H9 (cell line): ENCODE measurements around the gene OR52E4. TPM values are rescaled to one million over a fixed set of nuclear protein-coding genes. Genes with fewer than 3 reads are reported as not detected.

ENCODE experiments used
- DNase-seq: peaks from one replicate; pipeline ENCODE4 v3.0.0-alpha.2; 2017
- H2AFZ ChIP-seq: one replicate; pipeline ENCODE4 v1.6.1; 2013; ENCODE audit warnings: mild to moderate bottlenecking, low read length, control low read depth, moderate library complexity
- H2AK5ac ChIP-seq: 2 replicates; pipeline ENCODE4 v1.6.1; 2013; ENCODE audit warnings: low read length, control low read depth, mixed read lengths; ENCODE audit not compliant: insufficient read length
- H2BK120ac ChIP-seq: one replicate; pipeline ENCODE4 v1.6.1; 2013; ENCODE audit warnings: low read depth, mild to moderate bottlenecking, low read length, control low read depth, inconsistent platforms; ENCODE audit not compliant: poor library complexity, severe bottlenecking
- H2BK12ac ChIP-seq: 2 replicates; pipeline ENCODE4 v1.6.1; 2013; ENCODE audit warnings: low read length, control low read depth, mixed read lengths, low read depth; ENCODE audit not compliant: insufficient read length
- H2BK15ac ChIP-seq: 2 replicates; pipeline ENCODE4 v1.6.1; 2013; ENCODE audit warnings: low read depth, low read length, control low read depth
- H2BK20ac ChIP-seq: one replicate; pipeline ENCODE4 v1.6.1; 2013; ENCODE audit warnings: low read depth, mild to moderate bottlenecking, low read length, control low read depth, inconsistent platforms; ENCODE audit not compliant: poor library complexity, severe bottlenecking
- H2BK5ac ChIP-seq: 2 replicates; pipeline ENCODE4 v1.6.1; 2013; ENCODE audit warnings: low read length, control low read depth, mixed read lengths; ENCODE audit not compliant: insufficient read length
- H3K14ac ChIP-seq: 2 replicates; pipeline ENCODE4 v1.6.1; 2013; ENCODE audit warnings: low read length, control low read depth; ENCODE audit not compliant: insufficient read depth
- H3K18ac ChIP-seq: 2 replicates; pipeline ENCODE4 v1.6.1; 2013; ENCODE audit warnings: low read depth, mild to moderate bottlenecking, mixed read lengths, low read length, control low read depth; ENCODE audit not compliant: insufficient read length
- H3K23ac ChIP-seq: 2 replicates; pipeline ENCODE4 v1.6.1; 2013; ENCODE audit warnings: low read length, control low read depth, mixed read lengths, low read depth; ENCODE audit not compliant: insufficient read length
- H3K23me2 ChIP-seq: 2 replicates; pipeline ENCODE4 v1.6.1; 2013; ENCODE audit warnings: low read depth, mild to moderate bottlenecking, mixed read lengths, low read length, control low read depth; ENCODE audit not compliant: insufficient read length, poor library complexity, severe bottlenecking
- H3K27ac ChIP-seq: 2 replicates; pipeline ENCODE4 v1.5.1; 2013; ENCODE audit warnings: low read length, control low read depth, mixed read lengths, low read depth; ENCODE audit not compliant: insufficient read length
- H3K27me3 ChIP-seq: 2 replicates; pipeline ENCODE4 v1.6.1; 2013; ENCODE audit warnings: low read length, control low read depth, inconsistent platforms; ENCODE audit not compliant: insufficient read depth
- H3K4ac ChIP-seq: 2 replicates; pipeline ENCODE4 v1.6.1; 2013; ENCODE audit warnings: low read depth, mild to moderate bottlenecking, control low read depth, inconsistent platforms, low read length, moderate library complexity
- H3K4me1 ChIP-seq: 2 replicates; pipeline ENCODE4 v1.6.1; 2013; ENCODE audit warnings: low read length, control low read depth, inconsistent platforms; ENCODE audit not compliant: insufficient read depth
- H3K4me2 ChIP-seq: 2 replicates; pipeline ENCODE4 v1.6.1; 2013; ENCODE audit warnings: low read length, control low read depth, mixed read lengths; ENCODE audit not compliant: insufficient read length, insufficient read depth
- H3K56ac ChIP-seq: 2 replicates; pipeline ENCODE4 v1.6.1; 2013; ENCODE audit warnings: low read depth, mild to moderate bottlenecking, mixed read lengths, low read length, control low read depth; ENCODE audit not compliant: insufficient read length
- H3K79me1 ChIP-seq: 2 replicates; pipeline ENCODE4 v1.6.1; 2013; ENCODE audit warnings: low read depth, mild to moderate bottlenecking, moderate library complexity, low read length, control low read depth, inconsistent platforms; ENCODE audit not compliant: insufficient read depth, poor library complexity, severe bottlenecking
- H3K79me2 ChIP-seq: 2 replicates; pipeline ENCODE4 v1.6.1; 2013; ENCODE audit warnings: low read length, control low read depth, inconsistent platforms; ENCODE audit not compliant: insufficient read depth
- H3K9ac ChIP-seq: 2 replicates; pipeline ENCODE4 v1.6.1; 2013; ENCODE audit warnings: low read length, control low read depth, mixed read lengths; ENCODE audit not compliant: insufficient read length; ENCODE audit errors: extremely low read depth
- H3K9me3 ChIP-seq: one replicate; pipeline ENCODE4 v1.6.1; 2013; ENCODE audit warnings: low read depth, low read length, inconsistent platforms; ENCODE audit not compliant: control insufficient read depth
- H3T11ph ChIP-seq: one replicate; pipeline ENCODE4 v1.6.1; 2013; ENCODE audit warnings: mild to moderate bottlenecking, low read length, control low read depth, inconsistent platforms
- H4K20me1 ChIP-seq: one replicate; pipeline ENCODE4 v1.6.1; 2013; ENCODE audit not compliant: control insufficient read depth, insufficient read length, insufficient read depth
- H4K5ac ChIP-seq: 2 replicates; pipeline ENCODE4 v1.6.1; 2013; ENCODE audit warnings: low read depth, mild to moderate bottlenecking, mixed read lengths, low read length, control low read depth; ENCODE audit not compliant: insufficient read length
- H4K8ac ChIP-seq: replicated peaks from 2 replicates; pipeline ENCODE4 v1.6.1; 2013; ENCODE audit warnings: low read length, control low read depth, mixed read lengths, low read depth; ENCODE audit not compliant: insufficient read length
- H4K91ac ChIP-seq: 2 replicates; pipeline ENCODE4 v1.6.1; 2013; ENCODE audit warnings: low read depth, mild to moderate bottlenecking, moderate library complexity, mixed read lengths, low read length, control low read depth; ENCODE audit not compliant: insufficient read length
- H3K27ac Mint-ChIP-seq, 3 experiments: 2 replicates in 2 of 3; 3 replicates in 1 of 3; pipeline ENCODE4 v1.8.0; 2020 to 2021; ENCODE audit warnings: mixed read lengths in 3 of 3, mild to moderate bottlenecking in 1 of 3, moderate library complexity in 1 of 3
- H3K27me3 Mint-ChIP-seq: 2 replicates; pipeline ENCODE4 v1.8.0; 2021; ENCODE audit warnings: low read depth, mild to moderate bottlenecking, moderate library complexity, mixed read lengths
- H3K36me3 Mint-ChIP-seq, 3 experiments: 2 replicates in 2 of 3; 3 replicates in 1 of 3; pipeline ENCODE4 v1.8.0; 2020 to 2021; ENCODE audit warnings: low read depth in 3 of 3, mixed read lengths in 3 of 3; ENCODE audit not compliant: insufficient read depth in 1 of 3
- H3K4me1 Mint-ChIP-seq, 2 experiments: 2 replicates each; pipeline ENCODE4 v1.8.0; 2020; ENCODE audit warnings: mixed read lengths in 2 of 2
- H3K4me3 Mint-ChIP-seq, 2 experiments: 2 replicates in 1 of 2; 3 replicates in 1 of 2; pipeline ENCODE4 v1.8.0; 2020 to 2021; ENCODE audit warnings: mild to moderate bottlenecking in 2 of 2, mixed read lengths in 2 of 2, moderate library complexity in 1 of 2
- H3K9me3 Mint-ChIP-seq, 2 experiments: 2 replicates in 1 of 2; 3 replicates in 1 of 2; pipeline ENCODE4 v1.8.0; 2020; ENCODE audit warnings: mild to moderate bottlenecking in 2 of 2, mixed read lengths in 2 of 2, moderate library complexity in 1 of 2
- whole genome bisulfite sequencing: extraction: QIAGEN DNeasy Blood & Tissue Kit; methylation state at CpG from one replicate; pipeline ENCODE4 v1.1.7; 2013; ENCODE audit warnings: missing lambda C conversion rate, low lambda C conversion rate, mixed read lengths; ENCODE audit not compliant: insufficient read length; ENCODE audit errors: extremely low coverage; 5-methylcytosine and 5-hydroxymethylcytosine counted together
- long read RNA-seq: library from polyadenylated mRNA; unstranded; transcript quantifications from one replicate; pipeline ENCODE4 v2.0.0, GENCODE V29; 2020
- total RNA-seq: library from RNA; stranded (reverse); gene quantifications from 2 replicates; pipeline ENCODE4 v1.2.1, GENCODE V29; 2021
- TF ChIP-seq, protein P1 (sequence below): fragments of 200-600 bp; sonication (generic); conservative IDR thresholded peaks from 3 replicates; pipeline ENCODE4 v1.8.0; 2021; ENCODE audit warnings: antibody characterized with exemption, mild to moderate bottlenecking

OR52E4 gene
- total RNA-seq = not detected in 2 replicates
- long read RNA-seq = 0 reads

DNA sequence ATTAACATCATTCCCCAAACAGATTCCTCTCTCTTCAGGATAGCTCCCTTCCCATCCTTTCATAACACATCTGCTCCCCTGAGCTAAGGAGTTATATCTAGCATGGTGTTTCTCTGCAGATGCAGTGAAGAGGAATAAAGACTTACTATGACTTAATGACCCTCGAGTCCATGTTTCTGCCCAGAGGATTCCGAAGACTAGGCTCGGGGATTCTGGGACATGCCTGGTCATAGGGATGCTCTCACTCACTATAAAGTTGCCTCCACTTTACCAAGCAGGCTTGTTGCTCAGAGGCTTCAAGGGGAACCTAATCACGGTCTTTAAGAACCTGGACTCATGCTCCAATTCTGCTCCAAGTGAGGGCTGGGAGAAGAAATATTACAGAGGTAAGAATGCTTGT, at the start of gene OR52E4:
Gene OR52E4, plus strand, starts transcription at position 301 of the 400 bp plus-strand sequence. CDS start 3,664 bp downstream, outside the sequence.
- H3K23me2 ChIP-seq = no peaks in the 10 kb centered on the region
- H3K36me3 Mint-ChIP-seq = no peaks in the 10 kb centered on the region
- H3K14ac ChIP-seq = no peak within 1 kb of the TSS
- no peak within 1 kb of the TSS for H3K9ac ChIP-seq
- H4K91ac ChIP-seq = no peak within 1 kb of the TSS
- WGBS = no CpG with 5 or more reads among the region's 4 CpGs
- H3K4me3 Mint-ChIP-seq = no peak within 1 kb of the TSS
- no peaks in the 10 kb centered on the region for H3K4me1 ChIP-seq
- TF ChIP-seq, protein P1, sequence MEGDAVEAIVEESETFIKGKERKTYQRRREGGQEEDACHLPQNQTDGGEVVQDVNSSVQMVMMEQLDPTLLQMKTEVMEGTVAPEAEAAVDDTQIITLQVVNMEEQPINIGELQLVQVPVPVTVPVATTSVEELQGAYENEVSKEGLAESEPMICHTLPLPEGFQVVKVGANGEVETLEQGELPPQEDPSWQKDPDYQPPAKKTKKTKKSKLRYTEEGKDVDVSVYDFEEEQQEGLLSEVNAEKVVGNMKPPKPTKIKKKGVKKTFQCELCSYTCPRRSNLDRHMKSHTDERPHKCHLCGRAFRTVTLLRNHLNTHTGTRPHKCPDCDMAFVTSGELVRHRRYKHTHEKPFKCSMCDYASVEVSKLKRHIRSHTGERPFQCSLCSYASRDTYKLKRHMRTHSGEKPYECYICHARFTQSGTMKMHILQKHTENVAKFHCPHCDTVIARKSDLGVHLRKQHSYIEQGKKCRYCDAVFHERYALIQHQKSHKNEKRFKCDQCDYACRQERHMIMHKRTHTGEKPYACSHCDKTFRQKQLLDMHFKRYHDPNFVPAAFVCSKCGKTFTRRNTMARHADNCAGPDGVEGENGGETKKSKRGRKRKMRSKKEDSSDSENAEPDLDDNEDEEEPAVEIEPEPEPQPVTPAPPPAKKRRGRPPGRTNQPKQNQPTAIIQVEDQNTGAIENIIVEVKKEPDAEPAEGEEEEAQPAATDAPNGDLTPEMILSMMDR = no peak
- H3K27me3 Mint-ChIP-seq = no peaks in the 10 kb centered on the region; the same call in 1 of the 2 replicates
- H3K79me2 ChIP-seq = no peaks in the 10 kb centered on the region
- H3K27ac Mint-ChIP-seq = no peak within 1 kb of the TSS; a peak in 1 of 7 replicates
- H3K4ac ChIP-seq = no peak within 1 kb of the TSS
- H4K5ac ChIP-seq = no peak within 1 kb of the TSS
- H2BK12ac ChIP-seq = no peak within 1 kb of the TSS
- H2BK15ac ChIP-seq = no peak within 1 kb of the TSS
- H3K9me3 Mint-ChIP-seq = peaks cover 0 to under 1% of the 10 kb centered on the region in 2 experiments; a peak in 1 of 5 replicates
- H3K4me1 Mint-ChIP-seq = no peaks in the 10 kb centered on the region
- H2AFZ ChIP-seq = no peak within 1 kb of the TSS
- H3K56ac ChIP-seq = no peak within 1 kb of the TSS
- H2BK20ac ChIP-seq = no peak within 1 kb of the TSS
- no peak within 1 kb of the TSS for H3K27ac ChIP-seq
- H3T11ph ChIP-seq = no peak within 1 kb of the TSS
- H2AK5ac ChIP-seq = no peak within 1 kb of the TSS
- H3K27me3 ChIP-seq = no peaks in the 10 kb centered on the region
- H4K20me1 ChIP-seq = no peaks in the 10 kb centered on the region
- no peak for DNase-seq
- H3K4me2 ChIP-seq = no peak within 1 kb of the TSS
- no peak within 1 kb of the TSS for H3K18ac ChIP-seq
- no peak within 1 kb of the TSS for H4K8ac ChIP-seq
- H3K79me1 ChIP-seq = no peaks in the 10 kb centered on the region
- no peaks in the 10 kb centered on the region for H3K9me3 ChIP-seq
- H3K23ac ChIP-seq = no peak within 1 kb of the TSS
- H2BK120ac ChIP-seq = no peak within 1 kb of the TSS
- H2BK5ac ChIP-seq = no peak within 1 kb of the TSS
